ENCODE data around the gene EIF2B4. TPM values are rescaled to one million over a fixed set of nuclear protein-coding genes. Genes with fewer than 3 reads are reported as not detected.

Gene EIF2B4
- total and polyA plus RNA-seq, 11 donors: 28.5 to 69.0 (median 38.2) TPM

GRCh38 chr2:27400348-27401135, 30.4 kb upstream of the EIF2B4 start:
- ATAC-seq: no peak
- no peaks in the 10 kb centered on the region for H3K27me3 ChIP-seq
- intact Hi-C loops (cut with DNase I): no loop called here

GRCh38 chr2:27398962-27399361, 28.8 kb upstream of the EIF2B4 start:
- no peaks in the 10 kb centered on the region for H3K9me3 ChIP-seq
- no peak for ATAC-seq
- WGBS, 4 donors: 93 to 96% (median 95%) methylated on average over 5 of the region's 5 CpGs
- H3K27ac ChIP-seq: no peak overlapping the region
- intact Hi-C loops (cut with DNase I): no loop called here
- H3K27me3 ChIP-seq: no peaks in the 10 kb centered on the region
- H3K4me1 ChIP-seq: peaks cover 0 to 4% (median 0%) of the 10 kb centered on the region in 12 donors
- H3K4me3 ChIP-seq: no peak overlapping the region
- DNase-seq: no peak
- TF ChIP-seq POLR2A (IDR thresholded peaks at IDR 0.05) (no peak), CTCF (IDR thresholded peaks at IDR 0.05) (no peak)
- peaks cover 0 to 8% (median 0%) of the 10 kb centered on the region in 9 donors for H3K36me3 ChIP-seq

More at GRCh38 chr2:27400348-27401135, 30.4 kb upstream of the EIF2B4 start:
- no peak for DNase-seq
- no peak overlapping the region for H3K4me3 ChIP-seq
- H3K9me3 ChIP-seq: no peaks in the 10 kb centered on the region
- WGBS, 4 donors: 88 to 100% (median 97%) methylated on average over 2 of the region's 2 CpGs
- H3K27ac ChIP-seq: no peak overlapping the region
- TF ChIP-seq POLR2A (IDR thresholded peaks at IDR 0.05) (no peak), CTCF (IDR thresholded peaks at IDR 0.05) (no peak)
- H3K36me3 ChIP-seq: peaks cover 0 to 8% (median 0%) of the 10 kb centered on the region in 9 donors
- peaks cover 0 to 4% (median 0%) of the 10 kb centered on the region in 12 donors for H3K4me1 ChIP-seq

- intact Hi-C loops (cut with DNase I): no loop called here
- no peak overlapping the region for H3K4me3 ChIP-seq
- peaks cover 0 to 12% (median 7%) of the 10 kb centered on the region in 9 donors for H3K36me3 ChIP-seq
- ATAC-seq (no peak), DNase-seq (no peak)
- no peaks in the 10 kb centered on the region for H3K27me3 ChIP-seq
- 95 to 98% (median 98%) methylated on average over 33 of the region's 33 CpGs for WGBS, 4 donors
- H3K9me3 ChIP-seq: no peaks in the 10 kb centered on the region
- TF ChIP-seq POLR2A (IDR thresholded peaks at IDR 0.05) (no peak), CTCF (IDR thresholded peaks at IDR 0.05) (no peak)
- H3K27ac ChIP-seq: no peak overlapping the region
- no peaks in the 10 kb centered on the region for H3K4me1 ChIP-seq
Observed at GRCh38 chr2:27393225-27393624, 23.1 kb upstream of the EIF2B4 start.

GRCh38 chr2:27390822-27391679, 20.9 kb upstream of the EIF2B4 start:
- TF ChIP-seq POLR2A (IDR thresholded peaks at IDR 0.05) (no peak), CTCF (IDR thresholded peaks at IDR 0.05) (no peak)
- peaks cover 0 to 21% (median 9%) of the 10 kb centered on the region in 9 donors for H3K36me3 ChIP-seq
- DNase-seq: no peak
- H3K4me3 ChIP-seq: no peak overlapping the region
- no peak for ATAC-seq
- 95 to 98% (median 96%) methylated on average over 9 of the region's 9 CpGs for WGBS, 4 donors
- H3K27me3 ChIP-seq: no peaks in the 10 kb centered on the region
- no peaks in the 10 kb centered on the region for H3K4me1 ChIP-seq
- H3K27ac ChIP-seq: peak overlapping the region in 1 of 12 donors; percentile 33
- intact Hi-C loops (cut with DNase I): no loop called here
- no peaks in the 10 kb centered on the region for H3K9me3 ChIP-seq

Measured in heart left ventricle (tissue), 16 donors.